Tracheal epithelial cell (primary cell): ENCODE measurements around the gene VCY. TPM values are rescaled to one million over a fixed set of nuclear protein-coding genes. Genes with fewer than 3 reads are reported as not detected.

Experiments
- total RNA-seq: library from RNA; depleted of rRNA; stranded (reverse); fragments of >200 nt; gene quantifications from 2 replicates; pipeline ENCODE4 v1.2.1, GENCODE V29; 2014

Gene VCY
- total RNA-seq, result not detected in 2 replicates

GRCh38 chrY:13986373-13986772 is at the start of gene VCY:
Gene VCY (minus strand): TSS chrY:13986473. CDS start chrY:13986440, 33 bp downstream.

Other genes with a start within 250 kb of the VCY start
- gene VCY1B, start 69.8 kb upstream of the VCY start, total RNA-seq, result not detected in 2 replicates